ENCODE measurements around the gene CACNB3.

DNA sequence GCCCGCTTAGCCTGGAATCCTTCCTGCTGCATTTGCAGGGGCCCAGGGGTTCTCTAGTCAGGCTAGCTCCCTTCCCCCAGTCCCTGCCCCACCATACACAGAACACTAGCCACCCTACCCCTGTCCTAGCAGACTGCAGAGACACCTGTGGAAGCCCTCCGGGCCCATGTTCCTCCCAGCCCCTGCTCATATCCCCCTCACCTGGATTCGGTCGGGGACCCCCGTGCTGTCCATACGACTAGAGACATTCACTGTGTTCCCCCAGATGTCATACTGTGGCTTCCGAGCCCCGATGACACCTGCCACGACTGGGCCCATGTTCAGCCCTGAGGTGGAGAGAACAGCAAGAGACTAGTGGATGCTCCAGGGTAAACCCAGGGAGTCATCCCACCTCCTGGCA is 49.6 kb upstream of the CACNB3 start:
- TF ChIP-seq POLR2A (IDR thresholded peaks at IDR 0.05) = no peak
- TF ChIP-seq, protein P1, sequence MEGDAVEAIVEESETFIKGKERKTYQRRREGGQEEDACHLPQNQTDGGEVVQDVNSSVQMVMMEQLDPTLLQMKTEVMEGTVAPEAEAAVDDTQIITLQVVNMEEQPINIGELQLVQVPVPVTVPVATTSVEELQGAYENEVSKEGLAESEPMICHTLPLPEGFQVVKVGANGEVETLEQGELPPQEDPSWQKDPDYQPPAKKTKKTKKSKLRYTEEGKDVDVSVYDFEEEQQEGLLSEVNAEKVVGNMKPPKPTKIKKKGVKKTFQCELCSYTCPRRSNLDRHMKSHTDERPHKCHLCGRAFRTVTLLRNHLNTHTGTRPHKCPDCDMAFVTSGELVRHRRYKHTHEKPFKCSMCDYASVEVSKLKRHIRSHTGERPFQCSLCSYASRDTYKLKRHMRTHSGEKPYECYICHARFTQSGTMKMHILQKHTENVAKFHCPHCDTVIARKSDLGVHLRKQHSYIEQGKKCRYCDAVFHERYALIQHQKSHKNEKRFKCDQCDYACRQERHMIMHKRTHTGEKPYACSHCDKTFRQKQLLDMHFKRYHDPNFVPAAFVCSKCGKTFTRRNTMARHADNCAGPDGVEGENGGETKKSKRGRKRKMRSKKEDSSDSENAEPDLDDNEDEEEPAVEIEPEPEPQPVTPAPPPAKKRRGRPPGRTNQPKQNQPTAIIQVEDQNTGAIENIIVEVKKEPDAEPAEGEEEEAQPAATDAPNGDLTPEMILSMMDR (IDR thresholded peaks at IDR 0.05) = no peak
